HFF-Myc (cell line): ENCODE data around the gene UNC13B.
"Not testable (repeated sequence)": the region's sequence is repeated elsewhere in the genome, so short reads cannot be mapped to it uniquely, and the experiment has no call there.

Source experiments
- DNase-seq: peaks from one replicate; pipeline ENCODE4 v3.0.0-alpha.2; 2011; ENCODE audit warnings: low read depth; ENCODE audit errors: extremely low read depth
- H3K4me3 ChIP-seq: replicated peaks from 2 replicates; pipeline ENCODE4 v1.5.1; 2011; ENCODE audit warnings: low read depth, mild to moderate bottlenecking, control low read depth, low read length
- TF ChIP-seq, protein P1 (sequence below): IDR thresholded peaks from 2 replicates; pipeline ENCODE4 v1.5.1; 2012; ENCODE audit warnings: mild to moderate bottlenecking, low read depth, low read length, control low read depth; ENCODE audit errors: missing control alignments

Gene UNC13B

DNA sequence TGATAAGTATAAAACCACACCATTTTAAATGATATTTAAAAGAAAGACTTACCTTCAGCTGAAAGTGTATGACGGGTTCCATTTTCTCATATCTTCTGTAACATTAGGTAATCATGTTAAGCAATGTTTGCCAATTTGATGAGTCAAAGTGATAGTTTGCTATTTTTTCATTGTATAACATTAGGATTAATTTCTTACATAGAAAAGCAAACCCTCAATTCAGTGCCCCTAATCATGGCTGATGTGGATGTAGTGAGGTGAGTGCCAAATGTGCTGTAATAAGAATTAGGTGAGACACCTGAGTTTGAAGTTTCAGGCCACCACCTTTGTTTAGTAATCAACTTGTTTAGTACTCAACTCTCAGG lies 68.0 kb downstream of the UNC13B start:
- TF ChIP-seq, protein P1, sequence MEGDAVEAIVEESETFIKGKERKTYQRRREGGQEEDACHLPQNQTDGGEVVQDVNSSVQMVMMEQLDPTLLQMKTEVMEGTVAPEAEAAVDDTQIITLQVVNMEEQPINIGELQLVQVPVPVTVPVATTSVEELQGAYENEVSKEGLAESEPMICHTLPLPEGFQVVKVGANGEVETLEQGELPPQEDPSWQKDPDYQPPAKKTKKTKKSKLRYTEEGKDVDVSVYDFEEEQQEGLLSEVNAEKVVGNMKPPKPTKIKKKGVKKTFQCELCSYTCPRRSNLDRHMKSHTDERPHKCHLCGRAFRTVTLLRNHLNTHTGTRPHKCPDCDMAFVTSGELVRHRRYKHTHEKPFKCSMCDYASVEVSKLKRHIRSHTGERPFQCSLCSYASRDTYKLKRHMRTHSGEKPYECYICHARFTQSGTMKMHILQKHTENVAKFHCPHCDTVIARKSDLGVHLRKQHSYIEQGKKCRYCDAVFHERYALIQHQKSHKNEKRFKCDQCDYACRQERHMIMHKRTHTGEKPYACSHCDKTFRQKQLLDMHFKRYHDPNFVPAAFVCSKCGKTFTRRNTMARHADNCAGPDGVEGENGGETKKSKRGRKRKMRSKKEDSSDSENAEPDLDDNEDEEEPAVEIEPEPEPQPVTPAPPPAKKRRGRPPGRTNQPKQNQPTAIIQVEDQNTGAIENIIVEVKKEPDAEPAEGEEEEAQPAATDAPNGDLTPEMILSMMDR = no peak

DNA sequence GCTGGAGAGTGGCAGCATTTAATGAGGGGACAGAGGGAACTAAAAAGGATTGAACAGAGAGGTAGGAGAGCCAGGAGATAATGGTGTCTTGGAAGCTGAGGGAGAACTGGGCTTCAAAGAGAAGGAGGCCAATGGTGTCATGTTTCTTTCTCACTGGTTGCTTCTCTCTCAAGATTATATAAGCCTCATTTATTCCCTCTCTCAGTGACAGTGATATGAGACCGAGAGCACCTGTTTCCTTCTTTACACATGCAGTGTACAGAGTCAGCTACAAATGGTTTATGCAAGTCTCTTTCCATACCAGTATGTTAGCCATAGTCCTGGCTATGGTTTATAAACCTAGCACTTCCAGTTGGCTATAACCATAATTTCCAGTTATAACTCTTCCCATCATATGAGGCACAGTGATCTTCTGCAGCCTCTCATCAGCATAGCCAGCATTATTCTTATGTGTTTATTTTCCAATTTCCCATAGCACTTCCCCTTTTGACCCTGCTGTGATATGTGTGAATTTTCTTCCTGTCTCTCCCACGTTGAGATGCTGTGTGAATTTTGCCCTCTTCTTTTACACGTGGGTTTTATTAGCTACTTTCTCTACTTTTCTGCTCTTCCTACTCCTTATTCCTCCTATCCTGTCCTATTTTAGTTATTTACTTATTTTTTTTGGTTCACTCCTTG lies 71.2 kb downstream of the UNC13B start:
- TF ChIP-seq, protein P1 = no peak
- no peak overlapping the region for H3K4me3 ChIP-seq
- DNase-seq = no peak

More for the DNA sequence above, 68.0 kb downstream of the UNC13B start:
- no peak for DNase-seq
- H3K4me3 ChIP-seq = no peak overlapping the region

DNA sequence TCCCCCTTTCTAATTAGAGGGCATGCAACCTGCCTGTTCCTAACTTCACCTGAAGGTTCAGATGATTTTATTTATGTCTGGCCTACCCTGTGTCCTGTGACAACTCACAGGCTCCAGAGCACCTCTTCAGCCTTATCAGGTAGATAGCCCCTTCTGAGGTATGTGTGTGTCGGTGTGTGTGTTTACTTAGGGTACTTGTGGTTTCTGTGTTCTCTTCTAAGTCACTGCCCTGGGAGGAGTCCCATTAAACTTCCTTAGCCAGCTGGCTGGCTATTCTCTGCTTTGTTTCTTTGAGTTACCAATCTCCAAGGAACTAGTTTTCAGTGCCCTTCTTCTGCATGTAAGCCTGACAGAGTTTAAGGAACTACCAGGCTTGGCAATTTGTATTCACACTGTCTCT lies 74.9 kb downstream of the UNC13B start:
- TF ChIP-seq, protein P1 = no peak
- H3K4me3 ChIP-seq = no peak overlapping the region
- no peak for DNase-seq

DNA sequence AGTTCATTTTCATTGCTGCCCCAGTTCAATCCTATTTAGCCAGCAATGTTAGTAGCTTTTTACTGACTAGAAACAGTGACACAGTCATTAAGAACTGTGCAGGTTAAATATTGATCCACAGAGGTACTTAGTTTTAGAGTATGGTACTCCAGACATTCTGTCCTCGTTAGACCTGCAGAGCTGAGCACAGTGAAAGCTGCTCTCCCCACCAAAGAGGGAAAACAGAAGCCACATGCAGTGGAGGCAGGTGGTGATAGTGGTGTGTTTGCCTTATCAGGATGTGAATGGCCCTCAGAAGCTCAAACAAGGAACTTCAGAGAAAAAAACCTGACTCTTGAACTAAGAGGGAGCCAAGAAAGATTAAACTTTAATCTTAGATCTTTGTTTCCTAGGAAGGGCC lies 75.5 kb downstream of the UNC13B start:
- TF ChIP-seq, protein P1 = no peak
- DNase-seq = no peak
- no peak overlapping the region for H3K4me3 ChIP-seq

DNA sequence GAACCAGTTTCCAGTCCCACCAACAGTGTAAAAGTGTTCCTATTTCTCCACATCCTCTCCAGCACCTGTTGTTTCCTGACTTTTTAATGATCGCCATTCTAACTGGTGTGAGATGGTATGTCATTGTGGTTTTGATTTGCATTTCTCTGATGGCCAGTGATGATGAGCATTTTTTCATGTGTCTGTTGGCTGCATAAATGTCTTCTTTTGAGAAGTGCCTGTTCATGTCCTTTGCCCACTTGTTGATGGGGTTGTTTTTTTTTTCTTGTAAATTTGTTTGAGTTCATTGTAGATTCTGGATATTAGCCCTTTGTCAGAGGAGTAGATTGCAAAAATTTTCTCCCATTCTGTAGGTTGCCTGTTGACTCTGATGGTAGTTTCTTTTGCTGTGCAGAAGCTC lies 84.1 kb downstream of the UNC13B start:
- not testable (repeated sequence) for H3K4me3 ChIP-seq, DNase-seq

DNA sequence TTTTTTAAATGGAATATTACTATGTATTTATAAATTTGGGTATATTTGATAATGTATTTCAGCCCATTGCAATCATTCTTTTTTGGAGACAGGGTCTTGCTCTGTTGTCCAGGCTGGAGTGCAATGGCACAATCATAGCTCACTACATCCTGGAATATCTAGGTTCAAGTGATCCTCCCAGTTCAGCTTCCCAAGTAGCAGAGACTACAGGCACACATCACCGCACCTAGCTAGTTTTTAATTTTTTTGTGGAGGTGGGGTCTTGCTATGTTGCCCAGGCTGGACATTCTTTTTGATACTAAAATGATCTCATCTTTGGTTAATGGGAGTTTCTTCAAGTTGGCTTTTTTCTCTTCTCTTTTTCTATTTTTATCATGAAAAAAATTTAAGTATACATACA lies 91.3 kb downstream of the UNC13B start:
- no peak overlapping the region for H3K4me3 ChIP-seq
- no peak for DNase-seq
- TF ChIP-seq, protein P1 = no peak

DNA sequence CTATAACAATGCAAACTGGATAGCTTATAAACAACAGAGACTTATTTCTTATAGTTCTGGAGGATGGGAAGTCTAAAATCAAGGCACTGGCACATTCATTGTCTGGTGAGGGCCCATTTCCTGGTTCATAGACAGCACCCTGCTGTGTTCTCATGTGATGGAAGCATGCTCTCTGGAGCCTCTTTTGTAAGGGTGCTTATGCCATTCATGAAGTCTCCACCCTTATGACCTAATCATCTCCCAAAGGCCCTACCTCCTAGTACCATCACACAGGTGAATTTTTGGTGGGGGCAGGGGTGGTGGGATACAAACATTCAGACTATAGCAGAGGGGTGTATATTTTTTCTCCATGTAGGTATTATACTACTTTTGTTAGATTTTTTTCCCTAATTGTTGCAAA lies 92.4 kb downstream of the UNC13B start:
- TF ChIP-seq, protein P1 = no peak

More for the DNA sequence above, 92.4 kb downstream of the UNC13B start:
- no peak overlapping the region for H3K4me3 ChIP-seq
- no peak for DNase-seq
